RPMI7951 (cell line): ENCODE measurements around the gene CSMD2. TPM values are rescaled to one million over a fixed set of nuclear protein-coding genes. Genes with fewer than 3 reads are reported as not detected.

Source experiments
- DNase-seq: peaks from one replicate; pipeline ENCODE4 v3.0.0-alpha.2; 2012; ENCODE audit warnings: low read depth
- total RNA-seq: library from RNA; depleted of rRNA; stranded (reverse); fragments of >200 nt; shearing (Covaris generic); gene quantifications from 2 replicates; pipeline ENCODE4 v1.2.3, GENCODE V29; 2014

CSMD2 gene
- total RNA-seq, 1 experiment from 2014 or later: 1.1 TPM

GRCh38 chr1:33640114-33640660, 524.8 kb downstream of the CSMD2 start:
- DNase-seq: no peak

- DNase-seq: peak; percentile 59
Measured at GRCh38 chr1:33637846-33638440, 527.1 kb downstream of the CSMD2 start.

- DNase-seq: no peak
Measured at GRCh38 chr1:33636209-33636608, 528.8 kb downstream of the CSMD2 start.

DNA sequence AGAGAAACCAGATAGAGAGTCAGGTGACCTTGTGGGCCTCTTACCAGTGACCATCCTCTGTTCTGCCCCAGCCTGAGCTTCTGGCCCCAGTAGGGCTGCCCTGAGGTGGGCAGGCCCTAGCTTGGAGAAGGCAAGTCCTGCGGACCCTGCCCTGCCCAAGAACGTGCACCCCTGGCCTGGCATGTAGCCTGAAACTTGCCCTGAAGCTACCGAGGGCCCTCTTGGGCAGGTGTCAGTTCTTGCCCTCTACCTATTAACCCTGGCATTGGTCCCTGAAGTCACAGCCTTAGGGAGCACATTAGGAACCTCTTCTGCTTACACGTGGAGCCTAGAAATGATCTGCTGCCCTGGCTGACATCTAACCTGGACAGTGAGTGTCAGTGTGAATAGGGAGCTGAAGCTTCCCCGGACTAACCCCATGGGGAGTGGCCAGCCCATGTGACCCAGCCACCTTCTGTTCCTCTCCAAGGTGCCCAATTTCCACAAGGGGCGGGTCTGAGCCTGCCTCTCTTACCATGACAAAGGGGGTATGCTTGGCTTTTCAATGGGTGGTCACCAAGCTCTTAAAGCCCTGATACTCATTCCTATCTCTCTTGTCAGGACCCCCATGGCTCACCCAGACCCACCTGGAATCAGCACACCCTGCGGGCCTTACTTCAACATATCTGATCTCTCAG, 529.6 kb downstream of the CSMD2 start:
- DNase-seq: no peak

DNA sequence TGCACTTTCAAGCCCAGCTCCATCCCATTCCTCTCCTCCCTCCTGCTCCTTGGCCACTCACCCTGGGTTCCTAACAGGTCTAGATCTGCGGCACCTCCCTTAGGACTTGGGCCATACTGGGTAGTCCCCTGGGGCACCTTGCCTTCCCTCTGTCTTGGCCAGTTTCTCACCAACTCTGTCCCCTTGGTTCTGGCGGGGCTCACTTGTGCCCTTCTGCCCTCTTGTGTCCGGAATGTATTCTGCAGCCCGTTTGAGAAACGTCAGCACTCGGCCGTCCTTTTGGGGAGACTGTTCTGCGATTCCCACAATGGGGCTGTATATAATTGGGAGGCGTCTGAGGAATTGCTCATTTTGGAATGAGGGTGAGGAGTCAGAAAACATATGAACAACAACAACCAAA, 530.2 kb downstream of the CSMD2 start:
- DNase-seq: peak; percentile 51

DNA sequence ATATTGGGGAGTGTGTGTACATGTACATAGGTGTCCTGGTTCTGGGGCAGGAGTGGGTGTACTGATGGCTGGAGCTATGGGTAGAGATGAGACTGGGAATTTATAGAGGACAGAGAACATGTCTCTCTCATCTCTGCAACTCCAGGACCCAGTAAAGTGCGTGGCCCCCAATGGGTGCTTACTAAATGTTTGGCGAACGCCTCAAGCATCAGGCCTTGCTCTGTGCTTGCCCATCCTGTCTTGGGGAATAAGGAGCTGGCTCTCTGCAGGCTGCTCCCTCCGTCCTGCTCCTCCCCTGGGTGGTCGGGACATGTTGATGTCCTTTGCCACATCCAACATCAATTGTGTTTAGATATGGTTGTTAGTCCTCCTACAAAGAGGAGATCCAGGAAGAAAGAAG, 530.9 kb downstream of the CSMD2 start:
- no peak for DNase-seq

DNA sequence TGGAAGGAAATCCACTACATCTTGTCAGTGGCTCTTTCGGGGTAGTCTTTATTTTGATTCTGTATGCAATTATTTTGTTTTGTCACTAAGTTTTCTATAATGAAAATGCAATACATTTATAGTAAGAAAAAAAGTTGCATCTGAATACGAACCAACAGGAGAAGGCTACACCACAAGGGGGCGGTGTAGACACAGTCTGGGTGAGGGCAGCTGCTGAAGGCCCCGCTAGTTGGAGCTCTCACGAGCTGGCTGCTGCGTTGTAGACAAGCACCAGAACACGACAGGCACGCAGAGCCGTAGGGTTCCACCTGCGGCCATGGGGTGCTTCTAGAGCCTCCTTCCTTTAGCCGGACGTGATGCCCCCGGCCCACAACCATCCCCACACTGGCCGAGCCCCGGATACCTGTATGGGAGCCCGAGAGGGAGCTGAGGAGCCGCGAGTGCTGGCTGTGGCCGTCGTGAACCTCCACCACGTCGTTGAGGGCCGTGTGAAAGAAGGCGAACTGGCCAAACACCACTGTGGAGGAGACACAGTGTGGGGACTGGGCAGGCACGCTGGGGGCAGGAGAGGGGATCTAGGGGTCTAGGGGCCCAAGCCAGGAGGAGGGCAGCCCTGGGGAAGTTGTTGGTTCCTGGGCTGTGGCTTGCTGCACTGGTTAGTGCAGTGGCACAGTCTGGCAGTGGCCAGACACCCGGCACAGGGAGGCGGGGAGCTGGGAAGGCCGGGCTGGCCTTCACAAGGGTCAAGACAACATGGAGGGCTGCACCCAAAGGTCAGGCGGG, 531.8 kb downstream of the CSMD2 start:
- peak; percentile 83 for DNase-seq

DNA sequence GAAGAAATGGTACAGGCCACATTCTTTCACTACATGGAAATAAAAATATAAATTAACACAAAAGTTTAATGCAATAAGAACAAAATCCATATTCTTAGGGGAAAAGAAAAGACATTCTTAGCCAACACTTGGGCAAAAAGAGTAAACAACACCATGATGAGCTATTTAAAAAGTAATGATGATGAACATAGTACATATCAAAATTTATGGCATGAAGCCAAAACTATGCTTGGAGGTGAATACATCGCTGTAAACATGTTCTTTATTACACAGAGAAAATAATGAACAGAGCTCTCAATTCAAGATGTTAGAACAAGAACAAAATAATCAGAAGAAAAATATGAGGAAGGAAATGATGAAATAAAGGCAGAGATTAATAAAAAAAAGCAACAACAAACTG, 534.3 kb downstream of the CSMD2 start:
- DNase-seq: no peak

GRCh38 chr1:33626801-33627200, 538.2 kb downstream of the CSMD2 start:
- DNase-seq: no peak

DNA sequence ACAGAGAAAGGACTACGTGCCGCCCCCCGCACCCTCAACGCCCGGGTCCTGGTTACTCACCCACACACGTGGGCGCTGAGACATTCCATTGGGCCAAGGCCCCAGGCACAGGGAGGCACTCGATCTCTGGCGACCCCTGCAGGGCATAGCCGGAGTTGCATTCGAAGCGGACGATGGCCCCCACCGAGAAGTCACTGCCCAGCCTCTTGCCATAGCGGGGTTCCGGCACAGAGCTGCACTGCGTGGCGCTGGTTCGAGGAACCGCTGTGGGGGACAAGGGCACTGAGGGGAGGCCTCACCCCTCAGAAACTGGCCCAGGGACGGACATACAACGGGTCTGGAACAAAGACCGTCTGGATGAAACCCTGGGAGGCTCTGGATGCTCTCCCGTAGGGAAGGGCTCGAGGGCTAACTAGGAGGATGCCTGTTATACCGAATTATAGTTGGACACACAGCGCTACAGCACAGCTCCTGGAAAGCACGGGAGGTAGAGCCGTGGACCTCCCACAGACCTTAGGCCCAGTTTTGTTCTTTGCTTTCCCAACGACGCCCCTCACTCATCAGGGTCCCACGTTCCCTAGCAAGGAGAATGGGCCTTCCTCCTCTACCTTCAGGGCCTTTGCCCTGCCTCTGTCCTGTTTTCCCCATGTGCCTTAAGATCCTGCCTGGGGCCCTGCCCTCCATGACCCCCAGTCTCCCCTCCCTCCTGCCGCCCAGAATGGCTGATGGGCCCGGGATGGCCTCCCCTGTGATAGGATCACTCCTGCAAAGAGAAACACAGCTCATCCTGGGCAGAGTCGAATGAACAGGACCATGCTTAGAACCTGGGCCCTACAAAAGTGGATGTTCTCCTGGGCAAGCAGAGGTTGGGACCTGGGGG, 539.8 kb downstream of the CSMD2 start:
- peak; percentile 45 for DNase-seq

GRCh38 chr1:33624261-33624990, 540.6 kb downstream of the CSMD2 start:
- no peak for DNase-seq

DNA sequence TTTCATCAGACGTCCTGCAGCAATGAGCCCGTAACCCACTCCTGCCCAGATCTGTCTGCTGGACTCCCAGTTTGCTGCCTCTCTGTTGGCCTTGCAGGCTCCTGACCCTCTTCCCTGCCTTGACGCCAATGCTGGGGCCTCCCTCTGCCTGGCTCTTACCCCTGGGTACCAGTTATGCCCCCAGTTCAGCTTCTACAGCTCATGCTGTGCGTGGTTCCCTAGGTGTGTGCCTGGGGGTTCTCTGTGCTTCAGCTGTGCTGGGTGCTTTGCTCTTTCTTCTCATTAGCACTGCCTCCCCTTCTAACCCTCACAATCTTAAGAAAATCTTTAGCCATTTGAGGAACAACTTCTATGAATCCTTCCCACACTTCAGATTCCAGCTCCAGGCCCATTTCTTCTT, 541.2 kb downstream of the CSMD2 start:
- DNase-seq: no peak

GRCh38 chr1:33622757-33623156, 542.3 kb downstream of the CSMD2 start:
- no peak for DNase-seq

- DNase-seq: no peak
Measured at GRCh38 chr1:33618636-33619035, 546.4 kb downstream of the CSMD2 start.

DNA sequence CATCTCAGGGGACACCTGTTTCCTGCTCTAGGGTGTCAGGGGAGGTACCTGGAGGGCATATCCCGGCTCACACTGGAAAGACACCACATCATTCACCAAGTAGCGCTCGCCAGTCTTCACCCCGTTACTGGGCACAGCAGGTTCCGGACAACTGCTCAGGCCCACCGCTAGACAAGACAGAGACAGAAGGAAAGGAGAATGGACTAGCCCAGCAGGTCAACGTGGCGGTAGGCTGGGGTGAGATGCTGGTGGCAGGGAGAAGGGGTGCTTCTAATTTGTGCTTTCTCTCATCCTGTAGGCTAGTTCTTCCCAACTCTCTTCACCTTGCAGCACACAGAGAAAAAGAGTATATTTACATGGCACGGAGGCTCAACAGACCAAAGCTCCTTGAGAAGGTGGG, 547.6 kb downstream of the CSMD2 start:
- no peak for DNase-seq

DNA sequence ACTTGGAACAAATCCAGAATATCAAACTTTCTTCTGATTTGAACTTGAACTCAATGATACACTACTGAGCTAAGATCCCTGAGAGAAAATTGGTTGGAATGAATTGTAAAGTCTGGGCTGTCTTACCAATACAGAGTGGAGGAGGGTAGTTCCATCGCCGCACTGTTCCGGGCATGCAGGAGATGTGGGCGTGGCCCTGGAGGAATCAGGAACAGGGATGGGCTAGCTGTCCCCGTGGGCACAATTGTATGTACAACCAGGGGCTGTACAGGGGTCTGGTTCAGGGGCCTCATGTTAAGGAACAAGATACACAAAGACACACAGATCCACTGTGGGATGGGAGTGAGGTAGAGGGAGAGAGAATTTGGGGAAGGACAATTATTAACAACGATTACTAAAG, 548.2 kb downstream of the CSMD2 start:
- DNase-seq: no peak

DNA sequence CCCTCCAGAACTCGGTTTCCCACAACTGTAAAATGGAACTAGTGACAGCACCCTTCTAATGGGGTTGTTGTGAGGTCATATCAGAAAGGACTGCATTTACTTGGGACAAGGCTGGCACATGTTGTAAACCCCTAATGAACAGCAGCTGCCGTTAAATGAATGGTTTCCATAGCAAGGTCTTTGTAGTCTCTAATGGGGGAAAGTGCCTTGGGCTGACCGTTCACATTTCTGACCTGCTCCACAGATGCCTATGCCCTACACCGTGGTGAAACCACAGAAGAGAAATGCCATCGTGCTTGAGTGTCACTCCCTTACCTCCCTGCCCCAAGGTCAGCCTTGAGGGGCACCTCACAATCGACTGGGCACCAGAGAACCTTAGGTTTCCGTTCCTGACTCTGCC, 549.5 kb downstream of the CSMD2 start:
- DNase-seq: peak; percentile 15

DNA sequence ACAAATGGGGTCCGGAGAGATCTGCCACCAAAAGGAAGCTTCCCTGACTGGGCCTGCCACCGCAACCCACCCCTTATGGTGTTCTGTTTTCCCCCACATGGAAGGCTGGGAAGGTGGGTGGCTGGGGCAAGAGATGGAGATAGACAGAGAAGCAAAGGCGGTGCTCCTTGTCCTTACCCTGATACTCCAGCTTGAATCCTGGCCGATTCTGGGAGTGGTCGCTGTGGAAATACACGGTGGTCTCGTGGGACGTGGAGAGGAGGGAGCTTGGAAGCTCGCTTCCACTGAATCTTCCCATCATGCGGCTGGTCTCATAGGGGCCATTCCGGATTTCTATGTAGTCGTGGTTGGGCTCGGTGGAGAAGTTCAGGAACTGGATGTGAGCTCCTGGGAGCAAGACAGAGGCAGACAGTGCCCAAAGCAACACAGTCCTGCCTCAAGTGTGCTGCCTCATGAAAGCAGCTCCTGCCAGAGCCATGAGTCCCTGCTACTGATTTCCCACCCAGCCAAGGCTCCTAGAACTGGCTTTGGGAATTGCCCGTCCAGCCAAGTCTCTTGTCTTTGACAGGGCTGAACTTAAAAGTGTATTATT, 554.1 kb downstream of the CSMD2 start:
- DNase-seq: no peak

DNA sequence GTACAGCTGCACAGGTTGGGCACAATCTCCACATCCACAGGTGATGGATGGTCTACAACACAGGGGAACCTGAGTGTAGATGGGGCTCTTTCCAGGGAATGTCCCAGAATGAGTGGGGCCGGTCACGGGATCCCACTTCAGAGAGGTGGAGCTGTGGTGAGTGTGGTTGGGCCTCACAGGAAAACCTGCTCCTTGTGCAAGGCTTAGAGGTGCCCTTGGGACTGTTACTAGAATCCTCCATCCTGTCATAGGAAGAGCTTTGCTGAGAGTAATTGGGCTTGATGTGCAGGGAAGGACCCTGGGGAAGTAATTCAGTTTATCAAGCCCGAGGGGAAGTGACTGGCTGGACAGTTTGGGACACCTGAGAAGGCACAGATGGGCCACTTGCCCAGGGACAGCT, 554.6 kb downstream of the CSMD2 start:
- DNase-seq: no peak

GRCh38 chr1:33609739-33610138, 555.3 kb downstream of the CSMD2 start:
- no peak for DNase-seq
